IPS DF 4.7 (cell line): ENCODE measurements around the gene WRAP73.
"Not testable (repeated sequence)": the region's sequence is repeated elsewhere in the genome, so short reads cannot be mapped to it uniquely, and the experiment has no call there.

ENCODE experiments used
- DNase-seq: peaks from one replicate; pipeline ENCODE4 v3.0.0-alpha.2; 2013; ENCODE audit warnings: low spot score; ENCODE audit errors: extremely low read depth

The WRAP73 gene

DNA sequence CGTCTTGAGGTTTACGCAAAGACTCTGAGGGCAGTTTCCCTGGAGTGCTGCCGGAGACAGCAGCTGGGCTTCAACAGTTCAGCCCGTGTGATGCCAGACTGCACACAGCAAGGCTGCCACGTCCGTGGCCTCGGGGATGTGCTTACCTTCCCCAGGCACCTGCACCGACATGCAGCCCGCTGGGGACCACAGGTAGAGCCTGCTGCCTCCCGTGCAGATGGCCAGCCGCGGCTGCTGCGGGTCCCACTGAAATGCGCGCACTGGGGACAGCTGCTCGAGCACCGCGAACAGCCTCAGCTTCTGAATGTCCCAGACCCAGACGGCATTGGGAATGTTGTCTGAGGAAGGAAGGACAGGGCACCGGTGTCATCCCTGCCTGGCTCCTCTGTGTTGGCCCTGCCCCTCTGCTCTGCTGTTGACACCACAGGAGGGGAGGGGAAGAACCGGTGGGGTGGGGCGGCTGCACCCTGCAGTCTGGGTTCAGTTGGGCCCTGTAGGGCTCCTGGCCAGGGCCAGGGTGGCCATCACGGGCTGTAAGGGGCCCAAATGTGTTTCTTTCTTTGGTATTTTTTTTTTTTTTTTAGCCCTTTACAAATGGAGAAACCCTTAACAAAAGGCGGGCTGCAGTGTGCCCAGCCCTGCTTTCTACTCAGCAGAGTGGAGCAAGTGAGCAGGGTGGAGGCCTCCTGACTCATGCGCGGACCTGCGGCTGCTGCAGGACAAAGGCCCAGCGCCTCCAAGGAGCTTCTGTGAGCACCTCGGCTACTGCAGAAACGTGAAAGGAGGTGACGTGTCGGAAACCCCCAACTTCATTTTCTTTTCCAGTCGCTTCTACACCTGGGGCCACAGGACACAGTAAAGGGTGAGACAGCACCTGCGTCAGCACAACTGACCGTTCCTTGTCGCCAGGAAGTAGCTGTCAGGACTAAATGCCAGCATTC lies 18.3 kb downstream of the WRAP73 start:
- DNase-seq = no peak

- no peak for DNase-seq
These were observed 19.0 kb downstream of the WRAP73 start for GRCh38 chr1:3630914-3631313.

DNA sequence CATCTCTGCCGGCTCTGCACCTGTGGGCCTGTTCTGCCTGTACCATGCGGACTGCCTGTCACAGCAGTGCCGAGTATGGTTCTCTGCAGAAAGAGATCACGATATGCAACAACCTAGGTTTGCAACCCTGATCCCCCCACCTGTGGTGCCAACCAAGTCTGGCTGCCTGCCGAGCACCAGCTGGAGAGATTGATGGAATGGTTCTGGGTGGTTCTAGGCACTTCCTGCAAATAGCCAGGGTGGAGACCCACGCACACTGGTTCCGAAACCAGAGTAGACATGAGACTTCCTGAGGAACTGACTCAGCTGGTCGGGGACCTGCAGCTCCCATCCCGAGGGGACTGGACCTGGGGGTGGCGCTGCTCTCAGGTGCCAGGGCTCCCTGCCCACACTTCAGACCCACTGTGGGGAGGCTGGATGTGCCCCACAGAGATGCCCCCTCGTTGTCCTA lies 19.7 kb downstream of the WRAP73 start:
- no peak for DNase-seq

- no peak for DNase-seq
These were observed 20.2 kb downstream of the WRAP73 start for GRCh38 chr1:3629561-3630160.

DNA sequence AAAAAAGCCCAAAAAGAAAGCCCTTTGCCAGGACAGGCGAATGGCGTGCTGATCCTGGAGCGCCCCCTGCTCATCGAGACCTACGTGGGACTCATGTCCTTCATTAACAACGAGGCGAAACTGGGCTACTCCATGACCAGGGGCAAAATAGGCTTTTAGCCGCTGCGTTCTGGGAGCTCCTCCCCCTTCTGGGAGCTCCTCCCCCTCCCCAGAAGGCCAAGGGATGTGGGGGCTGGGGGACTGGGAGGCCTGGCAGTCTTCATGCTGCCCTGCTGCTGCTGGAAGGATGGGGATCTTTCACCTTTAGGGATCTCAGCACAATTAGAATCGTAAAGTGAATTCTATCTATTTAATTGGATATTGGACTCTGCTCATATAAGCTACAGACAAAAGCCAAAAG lies 21.5 kb downstream of the WRAP73 start:
- DNase-seq = no peak

GRCh38 chr1:3627515-3628253 lies 22.2 kb downstream of the WRAP73 start:
- DNase-seq = no peak

DNA sequence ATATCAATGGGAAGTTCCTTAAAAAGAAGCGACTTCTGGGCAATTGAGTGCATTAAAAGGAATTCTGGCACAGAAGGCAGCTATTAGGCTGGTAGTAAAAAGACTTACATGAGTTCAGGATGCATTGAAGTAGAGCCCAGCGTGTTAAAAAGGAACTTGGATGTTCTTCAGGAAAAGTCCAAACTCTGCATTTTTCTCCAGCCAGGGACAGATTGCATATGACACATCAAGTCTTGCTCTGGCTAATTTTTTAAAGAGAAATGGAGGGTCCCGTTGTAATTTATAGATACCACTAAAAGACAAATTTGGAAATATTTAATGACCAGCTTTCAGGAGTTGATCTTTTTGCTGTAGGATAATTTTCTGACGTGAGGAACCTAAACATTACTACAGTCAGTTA lies 23.9 kb downstream of the WRAP73 start:
- no peak for DNase-seq

GRCh38 chr1:3625151-3625907 lies 24.6 kb downstream of the WRAP73 start:
- no peak for DNase-seq

DNA sequence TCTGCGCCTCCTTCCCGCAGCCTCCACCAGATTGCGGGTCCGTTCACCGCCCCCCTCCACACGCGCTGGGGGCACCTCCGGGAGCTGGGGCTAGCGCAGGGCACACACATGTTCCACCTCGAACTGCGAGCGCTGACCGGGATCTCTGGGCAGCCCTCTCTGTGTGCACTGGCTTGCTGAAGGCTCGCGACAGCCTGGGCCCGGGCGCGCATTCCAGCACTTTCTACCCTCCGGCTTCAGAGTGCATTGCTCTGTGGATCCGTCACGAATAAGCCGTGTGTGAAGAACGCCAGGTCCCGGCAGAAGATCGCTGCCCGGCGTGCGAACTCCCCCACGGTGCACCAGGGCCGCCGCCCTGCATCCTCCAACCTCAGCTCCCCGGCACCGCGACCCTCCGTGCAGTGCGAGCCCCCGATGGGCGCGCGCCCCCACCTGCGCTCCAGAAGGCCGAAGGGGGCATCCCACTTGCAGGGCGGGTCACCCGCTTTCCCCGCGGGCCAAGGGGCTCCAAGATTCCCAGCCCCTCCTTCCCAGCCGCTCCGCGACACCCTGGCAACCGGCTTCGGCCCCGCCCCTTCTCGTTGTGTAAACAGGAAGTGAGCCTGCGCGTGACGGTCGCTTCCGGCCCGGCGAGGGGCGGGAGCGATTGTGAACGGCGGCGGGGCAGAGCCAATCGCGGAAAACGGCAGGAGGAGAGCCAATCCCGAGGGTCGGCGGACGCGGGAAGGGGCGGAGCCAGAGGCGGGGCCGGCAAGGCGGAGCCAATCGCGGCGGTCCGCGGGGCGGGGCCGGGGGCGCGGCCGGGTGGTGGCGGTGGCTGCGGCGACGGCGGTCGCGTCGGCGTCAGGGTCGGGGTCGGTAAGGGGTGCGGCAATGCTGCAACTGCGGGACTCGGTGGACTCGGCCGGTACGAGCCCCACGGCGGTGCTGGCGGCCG lies 25.4 kb downstream of the WRAP73 start, which contains the start of gene TPRG1L:
Gene TPRG1L (plus strand): TSS at position 816 of the 937 bp plus-strand sequence. CDS start 58 bp downstream, at position 874.
- DNase-seq = no peak

GRCh38 chr1:3623441-3624199 lies 26.3 kb downstream of the WRAP73 start:
- no peak for DNase-seq

DNA sequence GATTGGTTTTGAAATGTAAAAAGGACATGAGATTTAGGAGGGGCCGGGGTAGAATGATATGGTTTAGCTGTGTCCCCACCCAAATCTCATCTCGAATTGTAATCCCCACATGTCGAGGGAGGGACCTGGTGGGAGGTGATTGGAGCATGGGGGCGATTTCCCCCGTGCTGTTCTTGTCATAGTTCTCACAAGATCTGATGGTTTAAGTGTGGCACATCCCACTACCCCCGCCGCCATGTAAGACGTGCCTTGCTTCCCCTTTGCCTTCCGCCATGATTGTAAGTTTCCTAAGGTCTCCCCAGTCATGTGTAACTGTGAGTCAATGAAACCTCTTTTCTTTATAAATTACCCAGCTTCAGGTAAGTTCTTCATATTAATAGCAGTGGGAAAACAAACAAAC lies 27.8 kb downstream of the WRAP73 start:
- not testable (repeated sequence) for DNase-seq

GRCh38 chr1:3621151-3621671 lies 28.7 kb downstream of the WRAP73 start:
- not testable (repeated sequence) for DNase-seq

DNA sequence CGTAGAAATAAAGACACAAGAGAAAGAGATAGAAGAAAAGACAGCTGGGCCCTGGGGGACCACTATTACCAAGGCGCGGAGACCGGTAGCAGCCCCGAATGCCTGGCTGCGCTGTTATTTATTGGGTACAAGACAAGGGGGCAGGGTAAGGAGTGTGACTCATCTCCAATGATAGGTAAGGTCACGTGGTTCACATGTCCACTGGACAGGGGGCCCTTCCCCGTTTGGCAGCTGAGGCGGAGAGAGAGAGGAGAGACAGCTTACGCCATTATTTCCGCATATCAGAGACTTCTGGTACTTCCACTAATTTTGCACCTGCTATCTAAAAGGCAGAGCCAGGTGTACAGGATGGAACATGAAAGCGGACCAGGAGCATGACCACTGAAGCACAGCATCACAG lies 29.2 kb downstream of the WRAP73 start:
- no peak for DNase-seq

GRCh38 chr1:3618881-3619671 lies 30.8 kb downstream of the WRAP73 start:
- DNase-seq = peak; percentile 71

DNA sequence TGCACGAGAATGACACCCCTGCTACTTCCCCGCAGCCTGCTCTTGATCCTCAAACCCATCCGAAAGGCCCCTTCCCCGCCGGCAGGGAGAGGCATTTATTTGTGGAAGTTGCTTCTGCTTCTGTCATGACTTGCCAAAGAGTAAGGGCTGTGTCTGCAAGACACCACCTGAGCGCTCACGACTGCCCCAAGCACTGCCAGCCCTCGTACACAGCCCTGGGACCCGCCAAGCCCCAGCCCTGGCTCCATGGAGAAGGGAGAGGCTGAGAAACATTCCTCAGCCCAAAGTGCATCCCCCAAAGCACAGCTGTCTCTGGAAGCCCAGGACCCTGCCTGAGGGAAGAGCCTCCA lies 31.4 kb downstream of the WRAP73 start:
- no peak for DNase-seq

DNA sequence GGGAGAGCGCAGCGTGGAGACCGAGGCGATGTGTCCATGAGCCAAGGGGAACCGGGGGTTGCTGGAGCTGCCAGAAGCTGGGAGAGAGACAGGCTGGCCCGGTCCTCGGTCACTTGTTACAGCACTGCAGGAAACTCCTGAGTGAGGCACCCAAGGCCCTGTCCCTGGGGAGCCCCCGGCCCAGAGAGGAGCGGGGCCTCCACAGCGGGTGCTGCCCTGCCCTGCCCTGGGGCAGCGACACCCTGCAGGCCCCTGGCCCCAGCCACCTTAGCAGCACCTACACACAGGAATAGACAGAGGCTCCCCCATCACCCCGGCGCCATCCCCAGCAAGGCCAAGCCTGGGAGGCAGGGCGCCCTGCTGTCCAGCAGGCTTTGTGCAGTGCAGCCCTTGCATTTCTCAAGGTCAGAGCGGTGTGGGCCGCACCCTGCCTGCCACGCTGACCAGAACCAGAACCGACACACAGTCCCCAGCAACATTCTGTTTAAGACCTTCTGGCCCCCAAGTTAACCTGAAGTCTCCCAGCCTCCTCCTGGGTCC lies 32.0 kb downstream of the WRAP73 start:
- no peak for DNase-seq

DNA sequence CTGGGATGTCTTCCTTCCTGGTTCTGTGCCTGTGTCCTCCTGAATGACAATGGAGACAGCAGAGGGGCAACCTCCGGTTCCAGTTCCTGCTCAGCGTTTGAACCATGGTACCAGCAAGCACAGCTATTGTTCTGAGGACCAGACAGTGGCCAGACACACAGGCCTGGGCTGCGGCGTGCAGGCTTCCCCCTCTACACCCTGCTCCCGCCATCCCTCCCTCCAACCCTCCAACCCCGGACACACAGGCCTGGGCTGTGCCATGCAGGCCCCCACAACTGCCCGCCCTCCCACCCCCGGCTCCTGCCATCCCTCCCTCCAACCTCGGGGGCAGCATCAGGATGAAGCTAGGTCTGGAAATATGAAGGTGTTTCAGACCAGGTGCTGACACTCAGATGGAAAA lies 33.0 kb downstream of the WRAP73 start:
- no peak for DNase-seq
